Muscle layer of duodenum (tissue), 2 donors: ENCODE data around the gene C18orf32.

ENCODE experiments used
- H3K27ac ChIP-seq: one replicate; pipeline ENCODE4 v1.7.0; 2013; ENCODE audit warnings: mild to moderate bottlenecking, low read length
- H3K27me3 ChIP-seq: one replicate; pipeline ENCODE4 v1.7.0; 2013; ENCODE audit warnings: low read depth, mild to moderate bottlenecking, control low read depth, low read length
- H3K36me3 ChIP-seq, 2 donors: one replicate each; pipeline ENCODE4 v1.7.0; 2013; ENCODE audit warnings: low read length in 2 of 2, control low read depth in 1 of 2, mild to moderate bottlenecking in 1 of 2; ENCODE audit not compliant: insufficient read depth in 2 of 2, control insufficient read depth in 1 of 2
- H3K4me1 ChIP-seq, 2 donors: one replicate each; pipeline ENCODE4 v1.7.0; 2013; ENCODE audit warnings: low read length in 2 of 2, mild to moderate bottlenecking in 2 of 2, control low read depth in 1 of 2, moderate library complexity in 1 of 2; ENCODE audit not compliant: insufficient read depth in 2 of 2, control insufficient read depth in 1 of 2
- H3K4me3 ChIP-seq, 2 donors: one replicate each; pipeline ENCODE4 v1.7.0; 2013; ENCODE audit warnings: low read length in 2 of 2, low read depth in 1 of 2, mild to moderate bottlenecking in 1 of 2
- H3K9me3 ChIP-seq, 2 donors: one replicate each; pipeline ENCODE4 v1.7.0; 2013; ENCODE audit warnings: low read length in 2 of 2, control low read depth in 1 of 2, mild to moderate bottlenecking in 1 of 2; ENCODE audit not compliant: control insufficient read depth in 1 of 2
- donor health status: healthy.

The C18orf32 gene

DNA sequence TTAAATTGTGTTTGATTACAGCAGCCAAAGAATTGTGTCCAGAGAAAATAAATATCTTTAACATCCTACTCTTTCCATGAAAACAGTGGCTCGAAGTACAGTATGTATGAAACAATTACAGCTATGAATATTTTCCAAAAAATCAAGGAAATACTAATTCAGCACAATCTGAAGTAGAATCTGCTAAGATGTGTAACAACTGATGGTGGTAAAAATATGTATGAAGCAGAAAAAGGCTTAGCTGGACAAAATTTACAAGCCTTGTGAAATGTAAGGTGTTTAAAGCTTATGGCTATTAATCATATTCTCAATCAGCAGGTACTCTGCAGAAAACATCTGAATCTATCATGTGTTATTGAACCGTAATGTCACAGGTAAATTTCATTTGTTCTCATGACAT is 43.2 kb downstream of the C18orf32 start:
- Histone ChIP-seq H3K36me3 (peaks cover 0 to 9% of the 10 kb centered on the region in 2 donors), H3K4me1 (peaks cover 0 to 5% of the 10 kb centered on the region in 2 donors), H3K27ac (no peak overlapping the region), H3K9me3 (peaks cover 11 to 20% of the 10 kb centered on the region in 2 donors), H3K27me3 (no peaks in the 10 kb centered on the region), H3K4me3 (no peak overlapping the region)

DNA sequence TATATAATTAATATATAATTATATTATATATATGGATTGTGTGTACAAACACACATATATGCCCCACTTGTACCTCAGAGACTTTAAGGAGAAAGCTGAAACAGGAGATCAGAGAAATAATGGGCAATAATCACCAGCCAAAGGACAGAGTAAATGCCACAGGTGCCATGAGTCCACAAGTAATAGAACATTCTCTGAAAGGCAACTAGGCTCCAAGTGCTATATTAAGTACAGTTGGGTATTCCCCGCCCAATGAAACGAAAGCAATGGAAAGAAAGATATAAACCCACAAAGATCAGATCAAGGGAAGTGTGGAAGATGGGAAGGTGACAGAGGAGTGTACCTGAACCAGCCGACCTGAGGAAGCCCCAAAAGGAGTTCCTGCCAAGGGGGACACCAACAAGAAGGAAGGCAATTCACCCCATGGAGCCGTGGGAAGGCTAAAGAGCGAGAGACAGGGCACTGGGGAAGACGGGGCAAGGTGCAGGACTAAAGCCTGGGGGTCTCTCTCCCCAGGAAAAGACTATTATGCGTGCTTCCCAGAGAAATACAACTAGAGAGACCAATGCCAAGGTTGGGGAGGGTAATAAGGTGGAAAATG is 45.6 kb downstream of the C18orf32 start:
- no peaks in the 10 kb centered on the region for H3K36me3 ChIP-seq
- H3K27ac ChIP-seq: no peak overlapping the region
- peaks cover 0 to 8% of the 10 kb centered on the region in 2 donors for H3K9me3 ChIP-seq
- H3K27me3 ChIP-seq: no peaks in the 10 kb centered on the region
- peaks cover 0 to 5% of the 10 kb centered on the region in 2 donors for H3K4me1 ChIP-seq
- H3K4me3 ChIP-seq: no peak overlapping the region

DNA sequence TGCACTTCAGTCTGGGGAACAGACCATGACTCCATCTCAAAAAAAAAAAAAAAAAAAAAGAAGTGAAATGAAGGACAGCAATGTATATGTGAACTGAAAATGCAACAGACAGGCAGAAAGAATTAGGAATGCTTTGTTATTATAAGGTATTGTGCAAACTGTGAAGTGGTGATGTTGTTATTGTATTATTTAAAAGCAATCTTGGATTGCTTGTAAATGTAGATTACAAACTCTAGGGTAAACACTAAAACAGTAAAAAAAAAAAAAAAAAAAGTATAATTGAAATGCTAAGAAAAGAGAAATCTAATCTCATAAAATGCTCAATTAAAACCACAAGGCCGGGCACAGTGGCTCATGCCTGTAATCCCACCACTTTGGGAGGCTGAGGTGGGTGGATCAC is 51.9 kb downstream of the C18orf32 start:
- no peaks in the 10 kb centered on the region for H3K27me3 ChIP-seq
- no peaks in the 10 kb centered on the region for H3K36me3 ChIP-seq
- H3K4me1 ChIP-seq: peaks cover 0 to 5% of the 10 kb centered on the region in 2 donors
- H3K9me3 ChIP-seq: no peaks in the 10 kb centered on the region
- H3K4me3 ChIP-seq: no peak overlapping the region
- H3K27ac ChIP-seq: no peak overlapping the region

DNA sequence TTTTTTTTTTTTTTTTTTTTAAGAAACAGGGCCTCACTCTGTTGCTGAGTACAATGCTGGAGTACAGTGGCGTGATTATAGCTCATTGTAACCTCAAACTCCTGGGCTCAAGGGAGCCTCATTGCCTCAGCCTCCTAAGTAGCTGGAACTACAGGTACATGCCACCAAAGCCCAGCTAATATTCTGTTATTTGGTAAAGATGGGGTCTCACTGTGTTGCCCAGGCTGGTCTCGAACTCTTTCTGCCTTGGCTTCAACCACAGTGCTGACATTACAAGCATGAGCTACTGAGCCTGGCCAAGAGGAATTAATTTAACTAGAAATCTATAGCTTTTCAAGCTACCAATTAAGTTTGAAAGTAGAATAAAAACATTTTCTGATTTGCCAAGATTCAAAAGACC is 54.4 kb downstream of the C18orf32 start:
- Histone ChIP-seq H3K27ac (no peak overlapping the region), H3K27me3 (no peaks in the 10 kb centered on the region), H3K9me3 (no peaks in the 10 kb centered on the region), H3K4me1 (no peaks in the 10 kb centered on the region), H3K4me3 (no peak overlapping the region), H3K36me3 (peaks cover 0 to 10% of the 10 kb centered on the region in 2 donors)

DNA sequence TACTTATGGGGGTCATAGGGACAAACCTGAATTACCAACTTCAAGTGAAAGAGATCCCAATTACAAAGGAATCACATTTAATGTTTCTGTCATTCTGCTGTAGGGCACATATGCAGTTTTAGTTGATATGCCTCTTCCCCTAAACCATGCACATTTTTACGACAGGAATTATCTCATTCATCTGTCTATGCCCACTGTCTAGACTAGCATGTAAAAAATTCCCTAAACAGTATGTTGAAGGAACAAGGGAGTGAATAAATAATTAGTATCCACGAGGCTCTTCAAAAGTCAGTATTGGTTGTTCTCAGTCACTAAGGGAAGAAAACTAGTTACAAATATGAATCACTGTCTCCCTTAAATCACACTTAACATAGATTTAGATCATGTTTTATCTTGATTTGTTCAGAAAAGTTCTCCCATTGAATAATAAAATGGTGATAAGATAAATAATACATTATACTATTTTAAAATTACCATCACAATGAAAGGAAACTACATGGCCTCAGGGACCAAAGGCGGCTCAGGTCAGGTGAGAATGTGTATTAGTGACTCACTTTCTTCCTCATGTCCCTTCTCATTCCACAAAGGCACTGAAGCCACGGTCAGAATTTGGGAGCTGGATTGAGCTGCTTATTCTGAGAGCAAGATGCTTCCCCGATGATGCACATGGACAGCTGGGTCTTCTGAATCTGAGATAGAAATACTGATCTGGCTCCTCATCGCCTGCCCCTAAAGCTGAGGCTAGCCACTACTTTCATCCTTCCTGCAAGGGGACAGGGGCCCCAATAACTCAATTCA is 55.7 kb downstream of the C18orf32 start:
- H3K27me3 ChIP-seq: no peaks in the 10 kb centered on the region
- H3K9me3 ChIP-seq: no peaks in the 10 kb centered on the region
- H3K4me1 ChIP-seq: no peaks in the 10 kb centered on the region

More for the DNA sequence above, 55.7 kb downstream of the C18orf32 start:
- peaks cover 0 to 10% of the 10 kb centered on the region in 2 donors for H3K36me3 ChIP-seq
- H3K4me3 ChIP-seq: no peak overlapping the region
- no peak overlapping the region for H3K27ac ChIP-seq
